Right lobe of liver (tissue), 4 donors: ENCODE data around the gene DLGAP5.

Source experiments
- CTCF ChIP-seq, 4 donors: fragments of 200-600 bp in 3 of 4; fragments of 450-650 bp in 1 of 4; IDR thresholded peaks; one replicate each; pipeline versions ENCODE4 v1.5.1 to v1.8.0; 2016 to 2022; ENCODE audit warnings: antibody characterized with exemption in 4 of 4, mild to moderate bottlenecking in 2 of 4
- POLR2A ChIP-seq: fragments of 450-650 bp; IDR thresholded peaks from one replicate; pipeline ENCODE4 v1.6.1; 2017; ENCODE audit warnings: antibody characterized with exemption, mild to moderate bottlenecking
- donor health status: DM: no; HTN: no; CAD: no.
- donor health status: DM: no; HTN: no; CAD: no.
- donor health status: DM: no; HTN: yes; CAD: no.

GRCh38 chr14:55152052-55152753 lies 39.2 kb downstream of the DLGAP5 start:
- TF ChIP-seq POLR2A (no peak), CTCF (IDR thresholded peaks at IDR 0.05) (no peak)
